Keratinocyte (primary cell): Measurements from ENCODE around the gene NOS1.

Source experiments
- EZH2 ChIP-seq: IDR thresholded peaks from one replicate; pipeline ENCODE4 v1.6.1; 2012; ENCODE audit warnings: inconsistent platforms, mild to moderate bottlenecking, low read length, moderate library complexity
- TF ChIP-seq, protein P1 (sequence below), 3 experiments: IDR thresholded peaks in 1 of 3; conservative IDR thresholded peaks in 1 of 3; optimal IDR thresholded peaks in 1 of 3; 2 replicates in 2 of 3; 3 replicates in 1 of 3; pipeline versions ENCODE3 to v1.5.1; 2011; ENCODE audit warnings: low read length in 3 of 3, mild to moderate bottlenecking in 3 of 3, moderate library complexity in 2 of 3, control low read depth in 1 of 3, inconsistent platforms in 1 of 3; ENCODE audit not compliant: insufficient read depth in 2 of 3; ENCODE audit errors: extremely low read depth in 1 of 3

DNA sequence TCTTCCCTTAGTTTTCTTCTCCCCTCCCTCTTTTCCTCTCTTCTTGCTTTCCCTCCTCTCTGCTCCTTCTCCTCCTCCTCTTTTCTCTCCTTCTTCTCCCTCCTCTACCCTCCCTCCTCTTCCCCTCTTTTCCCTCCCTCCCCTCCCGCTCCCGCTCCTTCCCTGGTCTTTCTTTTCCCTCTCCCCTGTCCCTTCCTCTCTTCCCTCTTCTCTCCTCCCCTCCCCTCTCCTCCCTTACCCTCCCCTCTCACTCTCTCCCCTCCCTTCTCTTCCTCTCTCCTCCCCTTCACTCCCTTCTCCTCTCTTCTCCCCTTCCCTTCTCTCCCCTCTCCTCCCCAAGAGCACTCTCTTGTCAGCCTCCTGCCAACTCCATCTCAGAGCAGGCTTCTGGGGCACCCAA lies 153.8 kb downstream of the NOS1 start:
- TF ChIP-seq, protein P1, sequence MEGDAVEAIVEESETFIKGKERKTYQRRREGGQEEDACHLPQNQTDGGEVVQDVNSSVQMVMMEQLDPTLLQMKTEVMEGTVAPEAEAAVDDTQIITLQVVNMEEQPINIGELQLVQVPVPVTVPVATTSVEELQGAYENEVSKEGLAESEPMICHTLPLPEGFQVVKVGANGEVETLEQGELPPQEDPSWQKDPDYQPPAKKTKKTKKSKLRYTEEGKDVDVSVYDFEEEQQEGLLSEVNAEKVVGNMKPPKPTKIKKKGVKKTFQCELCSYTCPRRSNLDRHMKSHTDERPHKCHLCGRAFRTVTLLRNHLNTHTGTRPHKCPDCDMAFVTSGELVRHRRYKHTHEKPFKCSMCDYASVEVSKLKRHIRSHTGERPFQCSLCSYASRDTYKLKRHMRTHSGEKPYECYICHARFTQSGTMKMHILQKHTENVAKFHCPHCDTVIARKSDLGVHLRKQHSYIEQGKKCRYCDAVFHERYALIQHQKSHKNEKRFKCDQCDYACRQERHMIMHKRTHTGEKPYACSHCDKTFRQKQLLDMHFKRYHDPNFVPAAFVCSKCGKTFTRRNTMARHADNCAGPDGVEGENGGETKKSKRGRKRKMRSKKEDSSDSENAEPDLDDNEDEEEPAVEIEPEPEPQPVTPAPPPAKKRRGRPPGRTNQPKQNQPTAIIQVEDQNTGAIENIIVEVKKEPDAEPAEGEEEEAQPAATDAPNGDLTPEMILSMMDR (optimal IDR thresholded peaks at IDR 0.05 in 1 of 3, IDR thresholded peaks at IDR 0.05 in 1 of 3, conservative IDR thresholded peaks at IDR 0.05 in 1 of 3; ENCODE audit: extremely low read depth in 1 of 3, insufficient read depth in 2 of 3, low read length in 3 of 3): no peak
- no peak for TF ChIP-seq EZH2
